ENCODE results near the gene VWA7.

DNA sequence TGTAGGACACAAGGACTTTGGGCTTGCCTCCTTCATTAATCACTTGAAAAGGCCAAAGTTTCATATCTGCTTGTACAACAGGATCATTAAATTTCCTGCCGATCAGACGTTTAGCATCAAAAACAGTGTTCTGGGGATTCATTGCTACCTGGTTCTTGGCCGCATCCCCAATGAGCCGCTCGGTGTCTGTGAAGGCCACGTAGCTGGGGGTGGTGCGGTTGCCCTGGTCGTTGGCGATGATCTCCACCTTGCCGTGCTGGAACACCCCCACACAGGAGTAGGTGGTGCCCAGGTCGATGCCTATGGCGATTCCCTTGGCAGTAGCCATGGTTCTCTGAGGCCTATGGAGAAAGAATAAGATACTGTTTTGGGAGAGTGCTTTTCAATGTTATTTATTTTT is 34.5 kb upstream of the VWA7 start:
- TF ChIP-seq EZH2 (IDR thresholded peaks at IDR 0.05; ENCODE audit: borderline replicate concordance, low read depth, low read length, severe bottlenecking) = no peak
- TF ChIP-seq, protein P1, sequence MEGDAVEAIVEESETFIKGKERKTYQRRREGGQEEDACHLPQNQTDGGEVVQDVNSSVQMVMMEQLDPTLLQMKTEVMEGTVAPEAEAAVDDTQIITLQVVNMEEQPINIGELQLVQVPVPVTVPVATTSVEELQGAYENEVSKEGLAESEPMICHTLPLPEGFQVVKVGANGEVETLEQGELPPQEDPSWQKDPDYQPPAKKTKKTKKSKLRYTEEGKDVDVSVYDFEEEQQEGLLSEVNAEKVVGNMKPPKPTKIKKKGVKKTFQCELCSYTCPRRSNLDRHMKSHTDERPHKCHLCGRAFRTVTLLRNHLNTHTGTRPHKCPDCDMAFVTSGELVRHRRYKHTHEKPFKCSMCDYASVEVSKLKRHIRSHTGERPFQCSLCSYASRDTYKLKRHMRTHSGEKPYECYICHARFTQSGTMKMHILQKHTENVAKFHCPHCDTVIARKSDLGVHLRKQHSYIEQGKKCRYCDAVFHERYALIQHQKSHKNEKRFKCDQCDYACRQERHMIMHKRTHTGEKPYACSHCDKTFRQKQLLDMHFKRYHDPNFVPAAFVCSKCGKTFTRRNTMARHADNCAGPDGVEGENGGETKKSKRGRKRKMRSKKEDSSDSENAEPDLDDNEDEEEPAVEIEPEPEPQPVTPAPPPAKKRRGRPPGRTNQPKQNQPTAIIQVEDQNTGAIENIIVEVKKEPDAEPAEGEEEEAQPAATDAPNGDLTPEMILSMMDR (IDR thresholded peaks at IDR 0.05; ENCODE audit: borderline replicate concordance, extremely low read depth, low read length, poor library complexity, severe bottlenecking) = no peak

Data from DND-41 (cell line).